Activated gamma-delta T cell (primary cell): ENCODE measurements around the gene TEX26.
"Not testable (repeated sequence)": the region's sequence is repeated elsewhere in the genome, so short reads cannot be mapped to it uniquely, and the experiment has no call there.

Experiments
- DNase-seq: peaks from one replicate; lab custom pipeline; 2025; lab: John Stamatoyannopoulos, UW

The TEX26 gene

DNA sequence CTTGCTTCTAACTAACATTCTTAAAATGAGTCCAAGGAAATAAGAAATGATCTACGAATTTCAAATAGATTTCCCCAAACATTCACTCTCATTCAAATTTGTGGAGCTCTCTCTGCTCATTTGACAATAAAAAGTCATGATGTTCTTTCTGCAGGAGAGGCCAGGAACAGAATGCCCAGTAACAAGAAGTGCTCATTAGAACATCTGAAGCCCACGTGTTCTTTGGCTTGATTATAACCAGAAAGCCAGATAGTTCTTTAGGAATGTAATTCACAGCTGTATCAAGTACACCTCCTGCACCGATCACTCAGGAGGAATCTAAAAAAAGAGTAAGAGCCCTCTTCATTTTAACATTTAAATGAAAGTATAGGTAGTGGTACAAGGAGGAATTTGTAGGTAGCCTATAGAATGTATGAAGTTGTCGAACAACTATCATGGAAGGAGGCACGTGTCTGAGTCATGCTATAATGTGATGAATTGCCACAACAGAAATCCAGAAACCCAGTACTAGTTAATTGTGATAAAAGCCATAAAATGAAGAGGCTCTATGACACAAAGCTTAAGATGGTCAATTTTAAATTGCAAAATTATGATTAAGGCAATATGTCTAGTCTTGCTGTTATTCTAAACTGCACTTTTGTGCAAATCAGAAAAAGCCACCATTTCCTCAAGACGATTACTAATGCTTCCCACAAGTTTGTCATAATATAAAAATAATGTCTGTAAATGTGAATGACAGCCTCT, 13.6 kb upstream of the TEX26 start:
- DNase-seq, result no peak

- DNase-seq, result no peak
Measured at GRCh38 chr13:30920162-30920909, 12.1 kb upstream of the TEX26 start.

- no peak for DNase-seq
Measured at GRCh38 chr13:30923418-30923817, 9.0 kb upstream of the TEX26 start.

- DNase-seq, result no peak
Measured at GRCh38 chr13:30924721-30925120, 7.7 kb upstream of the TEX26 start.

DNA sequence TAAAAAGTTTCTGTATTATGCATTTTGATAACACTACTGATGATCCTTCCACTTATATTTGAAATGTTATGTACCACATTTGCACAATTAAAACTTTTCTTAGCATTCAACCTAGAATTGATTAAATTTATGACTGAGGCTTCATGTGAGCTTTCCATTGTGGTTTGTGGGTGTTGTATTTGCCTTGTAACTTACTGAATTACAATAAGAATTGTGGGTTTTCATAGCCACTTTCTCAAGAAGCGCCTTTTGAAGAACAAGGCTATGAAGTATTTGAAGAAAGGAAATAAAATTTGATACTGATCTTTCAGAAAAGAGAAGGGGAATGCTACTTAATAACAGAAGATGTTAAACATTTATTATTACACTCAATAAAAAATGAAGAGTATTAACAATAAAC, 7.0 kb upstream of the TEX26 start:
- DNase-seq, result no peak

DNA sequence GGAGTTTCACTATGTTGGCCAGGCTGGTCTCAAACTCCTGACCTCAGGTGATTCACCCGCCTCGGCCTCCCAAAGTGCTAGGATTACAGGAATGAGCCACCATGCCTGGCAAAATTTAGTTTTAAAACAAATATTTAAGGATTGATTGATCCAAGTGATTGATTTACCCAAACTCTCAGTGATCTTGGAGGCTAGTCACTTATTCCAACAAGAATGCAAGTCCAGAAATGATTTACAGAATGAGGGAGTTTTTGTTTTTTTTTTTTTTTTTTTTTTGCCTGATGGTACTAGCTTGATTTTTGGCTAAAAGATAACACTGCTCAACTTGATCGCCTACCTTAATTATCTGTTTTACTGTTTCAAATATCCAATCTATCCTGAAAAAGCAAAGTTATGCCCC, 5.7 kb upstream of the TEX26 start:
- no peak for DNase-seq

DNA sequence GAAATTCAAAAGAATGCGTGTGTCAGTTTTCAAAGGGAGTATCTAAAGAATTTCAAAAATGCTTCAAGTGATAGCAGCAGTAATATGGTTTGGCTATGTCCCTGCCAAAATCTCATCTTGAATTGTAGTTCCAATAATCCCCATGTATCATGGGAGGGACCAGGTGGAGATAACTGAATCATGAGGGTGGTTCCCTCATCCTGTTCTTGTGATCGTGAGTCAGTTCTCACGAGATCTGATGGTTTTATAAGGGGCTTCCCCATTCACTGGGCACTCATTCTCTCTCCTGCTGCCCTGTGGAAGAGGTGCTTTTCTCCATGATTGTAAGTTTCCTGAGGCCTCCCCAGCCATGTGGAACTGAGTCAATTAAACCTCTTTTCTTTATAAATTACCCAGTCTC, 5.3 kb upstream of the TEX26 start:
- not testable (repeated sequence) for DNase-seq

DNA sequence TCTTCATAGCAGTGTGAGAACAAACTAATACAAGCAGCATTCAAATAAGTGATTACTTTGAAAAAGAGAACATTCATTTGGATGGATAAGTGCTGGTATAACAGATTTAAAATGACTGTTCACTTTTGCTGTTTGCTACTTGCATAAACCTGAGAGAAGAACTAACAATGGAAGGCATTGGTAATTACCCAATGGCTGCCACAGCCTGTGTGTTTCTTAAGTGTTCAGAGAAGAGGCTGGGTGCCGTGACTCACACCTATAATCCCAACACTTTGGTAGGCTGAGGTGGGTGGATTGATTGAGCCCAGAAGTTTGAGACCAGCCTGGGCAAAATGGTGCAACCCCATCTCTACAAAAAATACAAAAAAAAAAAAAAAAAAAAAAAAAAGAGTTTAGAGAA, 4.9 kb upstream of the TEX26 start:
- no peak for DNase-seq

DNA sequence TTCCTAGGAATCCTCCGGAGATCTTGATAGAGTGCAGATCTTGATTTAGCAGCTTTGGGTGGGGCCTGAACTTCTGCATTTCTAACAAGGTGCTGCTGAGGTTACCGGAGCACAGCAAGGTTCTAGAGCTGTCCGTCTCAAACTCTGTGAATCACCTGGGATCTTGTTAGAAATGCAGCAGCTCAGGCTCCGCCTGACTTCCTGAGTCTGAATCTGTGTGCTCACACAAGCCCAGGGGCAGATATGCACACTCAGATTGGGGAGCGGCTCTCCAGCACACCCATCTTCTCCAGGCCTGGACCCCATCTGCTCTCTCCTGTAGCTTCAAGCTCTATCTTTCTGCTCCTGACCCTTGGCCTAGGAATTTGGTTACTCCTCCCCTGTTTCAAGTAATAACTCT, 3.5 kb upstream of the TEX26 start:
- no peak for DNase-seq

DNA sequence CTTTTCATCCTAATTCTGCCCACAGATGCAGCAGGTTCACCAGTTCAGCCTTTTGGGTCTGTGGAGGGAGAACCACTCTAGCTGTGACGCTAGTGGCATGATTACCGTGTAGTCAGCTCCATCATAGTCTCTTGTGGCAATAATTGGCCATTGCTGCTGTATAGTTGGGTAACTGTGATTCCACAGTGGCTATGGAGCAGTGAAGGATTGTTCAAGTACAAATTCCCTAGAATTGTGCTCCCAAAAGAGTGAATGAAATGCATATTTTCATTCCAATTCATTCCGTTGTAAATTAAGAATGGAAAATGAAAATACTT, 856 bp downstream of the TEX26 start:
- DNase-seq, result no peak

DNA sequence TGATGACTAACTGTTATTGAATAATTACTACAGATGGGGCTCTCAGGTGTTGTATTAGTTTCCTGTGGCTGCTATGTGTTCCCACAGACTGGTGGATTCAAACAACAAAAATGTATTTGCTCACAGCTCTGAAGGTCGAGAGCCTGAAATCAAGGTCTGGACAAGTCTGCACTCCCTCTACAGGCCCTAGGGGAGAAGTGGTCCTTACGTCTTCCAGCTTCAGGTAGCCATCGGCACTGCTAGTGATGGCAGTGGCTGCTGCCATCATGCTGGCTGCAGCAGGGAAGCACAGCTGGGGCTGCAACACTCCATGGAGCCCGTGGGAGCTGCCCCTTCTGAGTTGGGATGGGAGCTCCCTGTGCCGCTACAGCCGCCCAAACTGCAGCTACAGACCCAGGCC, 1.9 kb downstream of the TEX26 start:
- no peak for DNase-seq

DNA sequence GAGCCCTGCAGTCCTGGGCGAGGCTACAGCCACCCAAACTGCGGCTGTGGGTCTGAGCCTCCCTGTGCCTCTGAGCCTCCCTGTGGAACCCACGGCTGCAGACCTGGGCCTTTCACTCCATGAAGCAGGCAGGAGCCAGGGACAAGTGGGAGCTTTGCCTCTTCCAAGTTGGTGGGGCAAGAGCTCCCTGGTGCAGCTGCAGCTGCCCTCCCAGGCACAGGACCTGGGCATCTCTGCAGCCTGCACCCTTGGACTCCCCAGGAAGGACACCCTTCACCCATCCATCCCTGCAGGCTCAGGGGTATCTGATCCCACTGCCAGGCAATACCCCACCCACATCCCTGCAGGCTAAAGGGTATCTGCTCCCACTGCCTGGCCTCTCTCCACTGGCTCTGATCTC, 2.3 kb downstream of the TEX26 start:
- no peak for DNase-seq

DNA sequence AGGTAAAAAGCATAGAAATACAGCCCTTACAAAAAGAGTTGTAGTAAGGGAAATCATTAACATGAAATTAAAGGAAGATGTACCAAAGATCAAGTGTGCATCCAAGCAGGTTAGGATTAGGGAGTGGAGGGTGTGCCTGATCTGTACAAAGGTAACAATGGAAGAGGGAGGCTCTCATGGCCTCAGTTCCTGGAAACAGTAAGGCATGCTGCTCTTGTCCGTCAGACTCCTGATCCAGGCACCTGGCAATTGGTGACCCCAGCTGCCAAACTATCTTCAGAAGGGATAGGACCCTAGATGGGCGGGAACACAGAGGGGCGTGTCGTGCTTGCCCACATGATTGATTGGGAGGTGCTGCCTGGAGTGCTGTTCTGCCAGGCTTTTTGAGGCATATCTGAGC, 4.5 kb downstream of the TEX26 start:
- DNase-seq, result no peak

GRCh38 chr13:30943881-30944280, 11.4 kb downstream of the TEX26 start:
- DNase-seq, result no peak

GRCh38 chr13:30957258-30957943, 24.9 kb downstream of the TEX26 start:
- DNase-seq, result no peak

DNA sequence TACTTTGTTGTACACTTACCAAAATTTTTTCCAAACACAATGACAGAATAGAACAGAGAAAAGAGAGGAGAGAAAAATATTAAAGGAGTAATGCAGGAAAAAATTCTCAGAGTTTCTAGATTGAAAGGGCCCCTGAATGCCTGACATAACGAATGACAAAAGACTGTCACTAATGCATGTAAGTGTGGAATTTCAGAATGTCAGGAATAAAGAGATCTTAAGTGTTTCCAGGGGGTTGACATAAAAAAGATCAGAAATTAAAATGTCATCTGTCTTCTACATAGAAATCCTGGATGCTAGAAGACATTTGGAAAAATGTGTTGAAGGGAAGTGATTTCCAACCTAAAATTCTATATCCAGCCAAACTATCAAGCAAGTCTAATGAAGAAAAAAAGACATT, 27.2 kb downstream of the TEX26 start:
- no peak for DNase-seq

DNA sequence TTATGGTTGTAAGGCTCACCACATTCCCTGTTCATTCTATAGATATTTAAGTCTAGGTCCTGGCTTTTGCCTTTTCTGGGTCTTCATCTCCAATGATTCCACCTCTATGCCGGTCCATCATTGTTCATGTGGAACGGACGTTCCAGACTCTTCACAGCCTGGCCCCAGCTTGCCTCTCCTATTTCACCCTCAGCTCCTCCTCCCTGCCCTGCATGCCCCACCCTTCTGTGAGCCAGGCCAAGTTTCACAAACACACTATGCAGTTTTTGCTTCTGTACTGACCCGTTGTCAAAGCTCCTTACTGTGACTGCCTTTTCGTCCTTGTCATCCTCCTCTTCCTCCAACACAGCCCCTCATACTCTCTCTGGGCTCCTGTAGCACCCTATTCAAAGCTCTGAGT, 31.3 kb downstream of the TEX26 start:
- no peak for DNase-seq

DNA sequence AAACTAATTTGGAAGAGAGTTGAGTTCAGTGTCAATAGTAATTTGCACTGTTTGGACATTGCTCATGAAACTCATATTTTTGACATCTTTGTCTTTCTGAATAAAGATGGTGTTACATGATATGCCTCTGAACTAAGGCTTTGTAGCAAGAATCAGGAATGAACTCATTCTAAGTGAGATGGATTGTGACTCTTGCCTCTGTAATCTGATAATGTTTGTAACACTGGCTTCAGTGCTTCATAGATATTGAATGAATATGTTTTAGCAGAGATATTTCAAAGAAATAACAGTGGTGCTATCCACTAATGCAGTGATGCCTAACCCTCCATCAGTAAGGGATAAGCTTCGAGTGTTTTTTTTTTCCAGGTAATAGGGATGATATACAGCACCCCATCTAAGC, 32.9 kb downstream of the TEX26 start:
- DNase-seq, result no peak

DNA sequence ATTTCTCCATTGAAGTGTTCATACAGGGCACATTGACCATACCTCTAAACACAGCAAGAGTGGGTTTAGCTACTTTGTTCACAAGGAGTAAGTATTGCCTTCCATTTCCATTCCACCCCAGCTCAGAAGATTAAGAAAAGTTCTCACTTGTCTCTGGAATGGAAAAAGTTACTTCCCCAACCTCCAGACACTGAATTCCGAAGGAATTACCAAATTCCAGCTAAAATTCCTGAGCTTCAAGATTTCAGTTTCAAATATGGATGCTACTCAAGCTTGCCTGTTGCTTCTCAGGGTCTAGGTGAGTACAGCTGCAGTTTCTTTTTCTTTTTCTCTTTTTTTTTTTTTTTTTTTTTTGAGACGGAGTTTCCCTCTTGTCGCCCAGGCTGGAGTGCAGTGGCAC, 33.6 kb downstream of the TEX26 start:
- no peak for DNase-seq

DNA sequence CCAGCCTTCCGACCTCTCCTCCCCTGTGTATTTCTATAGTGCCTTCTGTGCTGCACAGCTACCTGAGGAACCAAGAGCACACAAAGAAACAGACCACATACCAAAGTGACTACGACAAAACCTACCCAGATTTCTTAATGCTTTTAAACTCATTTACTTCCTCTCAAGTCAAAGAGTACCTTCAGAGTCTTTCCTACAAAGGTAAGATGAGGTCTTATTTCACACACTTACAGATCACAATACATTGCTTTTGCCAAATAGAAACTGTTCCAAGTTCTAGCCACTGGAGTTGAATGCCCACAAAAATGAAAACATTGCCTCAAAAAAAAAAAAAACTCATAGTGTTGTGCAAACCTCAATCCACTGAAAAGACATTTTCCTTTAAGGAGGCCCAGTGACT, 36.4 kb downstream of the TEX26 start:
- DNase-seq, result no peak

- no peak for DNase-seq
Measured at GRCh38 chr13:30971575-30971974, 39.1 kb downstream of the TEX26 start.

GRCh38 chr13:30972888-30973377, 40.5 kb downstream of the TEX26 start:
- no peak for DNase-seq

- no peak for DNase-seq
Measured at GRCh38 chr13:30974350-30974749, 41.9 kb downstream of the TEX26 start.
